Stimulated activated CD8-positive, alpha-beta memory T cell treated with anti-CD3 and anti-CD28 coated beads, Interleukin-4, amount 100 ng/mL, for 48 hours (primary cell): ENCODE measurements around the gene INTS1.

Experiments used
- DNase-seq: peaks from one replicate; pipeline ENCODE4 v3.0.0-alpha.2; 2020

Gene INTS1

GRCh38 chr7:1505731-1506550 lies 1.8 kb upstream of the INTS1 start:
- DNase-seq: no peak

- DNase-seq: no peak
Measured at GRCh38 chr7:1503390-1503789, 799 bp downstream of the INTS1 start.

GRCh38 chr7:1502845-1503244 lies 1.3 kb downstream of the INTS1 start:
- no peak for DNase-seq

GRCh38 chr7:1501487-1502270 lies 2.5 kb downstream of the INTS1 start:
- no peak for DNase-seq

GRCh38 chr7:1500064-1500807 lies 4.0 kb downstream of the INTS1 start:
- DNase-seq: no peak

GRCh38 chr7:1499367-1500029 lies 4.7 kb downstream of the INTS1 start:
- DNase-seq: no peak

GRCh38 chr7:1498370-1499305 lies 5.6 kb downstream of the INTS1 start:
- no peak for DNase-seq

GRCh38 chr7:1497293-1497927 lies 6.8 kb downstream of the INTS1 start:
- DNase-seq: no peak

GRCh38 chr7:1496531-1497292 lies 7.5 kb downstream of the INTS1 start:
- no peak for DNase-seq

- no peak for DNase-seq
Measured at GRCh38 chr7:1495564-1496242, 8.5 kb downstream of the INTS1 start.

- no peak for DNase-seq
Measured at GRCh38 chr7:1494866-1495563, 9.2 kb downstream of the INTS1 start.

- no peak for DNase-seq
Measured at GRCh38 chr7:1494447-1494846, 9.7 kb downstream of the INTS1 start.

- DNase-seq: no peak
Measured at GRCh38 chr7:1493571-1493970, 10.6 kb downstream of the INTS1 start.

- DNase-seq: no peak
Measured at GRCh38 chr7:1493129-1493528, 11.1 kb downstream of the INTS1 start.

- no peak for DNase-seq
Measured at GRCh38 chr7:1492640-1493039, 11.5 kb downstream of the INTS1 start.

GRCh38 chr7:1492221-1492620 lies 12.0 kb downstream of the INTS1 start:
- no peak for DNase-seq

- DNase-seq: no peak
Measured at GRCh38 chr7:1490837-1491236, 13.4 kb downstream of the INTS1 start.

GRCh38 chr7:1489336-1489735 lies 14.9 kb downstream of the INTS1 start:
- DNase-seq: no peak

GRCh38 chr7:1488016-1488415 lies 16.2 kb downstream of the INTS1 start:
- DNase-seq: no peak
